DOHH2 (cell line): ENCODE measurements around the gene MAP4K4.

Source experiments
- CTCF ChIP-seq: fragments of 200-600 bp; sonication (generic); IDR thresholded peaks from one replicate; pipeline ENCODE4 v1.5.1; 2014; ENCODE audit warnings: antibody characterized with exemption, mild to moderate bottlenecking, low read depth, low read length; ENCODE audit not compliant: poor library complexity, severe bottlenecking
- EZH2phosphoT487 ChIP-seq: fragments of 200-600 bp; sonication (generic); IDR thresholded peaks from 2 replicates; pipeline ENCODE4 v1.6.1; 2017; ENCODE audit warnings: borderline replicate concordance, mild to moderate bottlenecking, antibody characterized with exemption, low read length, moderate library complexity, mixed read lengths

GRCh38 chr2:101724125-101724474 lies 26.6 kb downstream of the MAP4K4 start:
- TF ChIP-seq CTCF (no peak), EZH2phosphoT487 (no peak)
